Heart right ventricle (tissue), 16 donors: ENCODE results near the gene SLC2A13. TPM values are rescaled to one million over a fixed set of nuclear protein-coding genes. Genes with fewer than 3 reads are reported as not detected.

Experiments used
- ATAC-seq, 8 donors: fragments of 200-7000 bp; cut with Tn5 transposase; one replicate each; pipeline ENCODE4 v1.9.1; 2020; ENCODE audit warnings: mild to moderate bottlenecking in 8 of 8, moderate library complexity in 8 of 8, moderate number of reproducible peaks in 1 of 8
- DNase-seq, 2 donors: peaks; one replicate each; pipeline ENCODE4 v3.0.0-alpha.2; 2020
- H3K27ac ChIP-seq, 10 donors: fragments of 200-600 bp; sonication (generic) in 2 of 10; one replicate each; pipeline versions ENCODE4 v1.5.0 to v1.8.0; 2020 to 2022; ENCODE audit warnings: mild to moderate bottlenecking in 3 of 10
- H3K27me3 ChIP-seq, 7 donors: fragments of 200-600 bp; one replicate each; pipeline ENCODE4 v1.8.0; 2021 to 2022; ENCODE audit warnings: mild to moderate bottlenecking in 2 of 7
- H3K36me3 ChIP-seq, 9 donors: fragments of 200-600 bp; sonication (generic) in 1 of 9; one replicate each; pipeline versions ENCODE4 v1.5.0 to v1.8.0; 2020 to 2022; ENCODE audit warnings: mild to moderate bottlenecking in 2 of 9
- H3K4me1 ChIP-seq, 9 donors: fragments of 200-600 bp; sonication (generic) in 1 of 9; one replicate each; pipeline versions ENCODE4 v1.5.0 to v1.8.0; 2020 to 2022; ENCODE audit warnings: mild to moderate bottlenecking in 4 of 9
- H3K4me3 ChIP-seq, 10 donors: fragments of 200-600 bp; sonication (generic) in 2 of 10; one replicate each; pipeline versions ENCODE4 v1.5.0 to v1.8.0; 2020 to 2022; ENCODE audit warnings: mild to moderate bottlenecking in 7 of 10, moderate library complexity in 2 of 10
- H3K9me3 ChIP-seq, 11 donors: fragments of 200-600 bp in 10 of 11; sonication (generic) in 2 of 11; one replicate each; pipeline versions ENCODE4 v1.5.0 to v1.8.0; 2013 to 2022; ENCODE audit warnings: mild to moderate bottlenecking in 2 of 11, control low read depth in 1 of 11, moderate library complexity in 1 of 11
- WGBS, 2 donors: extraction: QIAGEN DNeasy Blood & Tissue Kit; methylation state at CpG; one replicate each; pipeline ENCODE4 v1.1.7; 2013; ENCODE audit warnings: inconsistent platforms in 1 of 2; 5-methylcytosine and 5-hydroxymethylcytosine counted together
- intact Hi-C, 10 donors: fragments of 100-400 bp; cut with DNase I; formaldehyde crosslinking; loops; one replicate each; pipeline versions ENCODE4 v1.11.1 to v1.14.2; 2022
- polyA plus RNA-seq, 2 donors: library from polyadenylated mRNA; stranded (reverse); fragments of 200-250 nt; gene quantifications; one replicate each; pipeline ENCODE4 v1.2.3, GENCODE V29; 2013
- total RNA-seq, 10 donors: library from RNA; stranded (reverse); fragmentation: NEBNext Ultra II Directional in 3 of 10; extraction: Animal tissue kit (Norgen Biotek cat#: 25700) in 3 of 10; gene quantifications; one replicate each; pipeline versions ENCODE4 v1.2.1 to v1.2.4, GENCODE V29; 2021 to 2023
- TF ChIP-seq, protein P1 (sequence below), 9 donors: fragments of 200-600 bp; sonication (generic) in 2 of 9; IDR thresholded peaks; one replicate each; pipeline versions ENCODE4 v1.5.0 to v1.8.0; 2021 to 2022; ENCODE audit warnings: antibody characterized with exemption in 9 of 9, mild to moderate bottlenecking in 5 of 9, moderate library complexity in 1 of 9
- donor health status: Arrhythmogenic right ventricular cardiomyopathy.
- donor health status: ischemic (EF 13 %, LVEDD 7.1; RV severe dilation, severe dysfunction).
- donor health status: healthy with polysubstance abuse.
- donor health status: DM: no; HTN: yes; CAD: no.
- donor health status: DM: no; HTN: no; CAD: no.
- donor health status: ischemic (EF 25% LVEDD 6.9; RV normal size, moderate dysfunction).
- donor health status: ischemic (EF 25% LVEDD 5.7; RV mildly dilated, moderate dysfunction).
- donor health status: healthy.
- donor health status: DM: yes; HTN: yes; CAD: no.
- donor health status: Ischemic cardiomyopathy.
- donor health status: ischemic (EF 35%, LVEDD 5.7; RV mildly dilated, moderate dysfunction).
- donor health status: nonischemic (EF 11% LVEDD 7.7; RV severe dilation, severe dysfunction).
- donor health status: DM: yes; HTN: yes; CAD: no.
- donor health status: PGD.
- donor health status: ischemic (EF 29% LVEDD 5.4; RV normal size, mild dysfunction).
- donor health status: nonischemic (EF 23%, LVEDD 6.1; RV moderate dilation, normal function).

The SLC2A13 gene
- total and polyA plus RNA-seq, 12 donors = 2.6 to 14.2 (median 9.8) TPM

DNA sequence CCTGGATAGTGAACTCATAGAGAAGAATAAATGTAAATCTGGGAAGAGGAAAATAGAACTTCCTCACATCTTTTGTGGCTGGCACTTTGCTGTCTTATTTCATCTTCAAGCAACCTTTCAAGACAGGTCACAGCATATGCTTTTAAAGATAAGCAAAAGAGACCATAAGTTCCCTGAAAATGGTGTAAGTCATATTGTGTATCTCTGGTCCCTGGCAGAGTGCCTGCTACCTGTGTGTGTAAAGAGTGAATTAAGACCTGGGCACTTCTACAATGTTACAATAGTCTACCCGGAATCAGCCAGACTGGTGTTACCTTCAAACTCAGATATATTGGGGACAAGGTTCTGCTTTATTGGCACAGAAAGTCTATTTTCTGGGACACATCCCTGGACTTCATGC is 168.8 kb downstream of the SLC2A13 start:
- Histone ChIP-seq H3K36me3 (no peaks in the 10 kb centered on the region), H3K27me3 (no peaks in the 10 kb centered on the region), H3K9me3 (peaks cover 0 to 6% (median 0%) of the 10 kb centered on the region in 11 donors), H3K4me1 (peaks cover 0 to 7% (median 0%) of the 10 kb centered on the region in 9 donors), H3K4me3 (no peak overlapping the region), H3K27ac (no peak overlapping the region)
- ATAC-seq (no peak), DNase-seq (no peak)
- 96 to 100% methylated on average over 1 of the region's 1 CpG for WGBS, 2 donors
- TF ChIP-seq, protein P1, sequence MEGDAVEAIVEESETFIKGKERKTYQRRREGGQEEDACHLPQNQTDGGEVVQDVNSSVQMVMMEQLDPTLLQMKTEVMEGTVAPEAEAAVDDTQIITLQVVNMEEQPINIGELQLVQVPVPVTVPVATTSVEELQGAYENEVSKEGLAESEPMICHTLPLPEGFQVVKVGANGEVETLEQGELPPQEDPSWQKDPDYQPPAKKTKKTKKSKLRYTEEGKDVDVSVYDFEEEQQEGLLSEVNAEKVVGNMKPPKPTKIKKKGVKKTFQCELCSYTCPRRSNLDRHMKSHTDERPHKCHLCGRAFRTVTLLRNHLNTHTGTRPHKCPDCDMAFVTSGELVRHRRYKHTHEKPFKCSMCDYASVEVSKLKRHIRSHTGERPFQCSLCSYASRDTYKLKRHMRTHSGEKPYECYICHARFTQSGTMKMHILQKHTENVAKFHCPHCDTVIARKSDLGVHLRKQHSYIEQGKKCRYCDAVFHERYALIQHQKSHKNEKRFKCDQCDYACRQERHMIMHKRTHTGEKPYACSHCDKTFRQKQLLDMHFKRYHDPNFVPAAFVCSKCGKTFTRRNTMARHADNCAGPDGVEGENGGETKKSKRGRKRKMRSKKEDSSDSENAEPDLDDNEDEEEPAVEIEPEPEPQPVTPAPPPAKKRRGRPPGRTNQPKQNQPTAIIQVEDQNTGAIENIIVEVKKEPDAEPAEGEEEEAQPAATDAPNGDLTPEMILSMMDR (IDR thresholded peaks at IDR 0.05) = no peak
- intact Hi-C loops = no loop called here

DNA sequence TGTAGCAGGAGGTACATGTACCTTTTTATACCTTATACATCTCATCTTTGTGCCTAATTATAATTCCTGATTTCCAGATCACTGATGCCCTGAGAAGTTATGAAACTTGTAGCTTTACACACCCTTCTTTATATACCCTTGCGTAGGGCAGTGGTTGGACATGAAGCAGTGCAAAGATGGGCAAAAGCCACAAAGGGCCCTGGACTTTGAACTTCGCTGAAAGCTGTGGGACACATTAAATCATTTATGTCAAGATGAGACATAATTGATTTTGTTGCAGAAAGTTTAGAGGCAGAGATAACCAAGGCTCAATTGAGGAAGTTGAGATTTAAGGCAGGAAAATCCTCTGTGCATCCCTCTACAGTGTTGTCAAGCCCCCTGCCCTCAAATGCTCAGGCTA is 170.0 kb downstream of the SLC2A13 start:
- Histone ChIP-seq H3K27ac (no peak overlapping the region), H3K4me1 (peaks cover 0 to 13% (median 0%) of the 10 kb centered on the region in 9 donors), H3K4me3 (no peak overlapping the region), H3K36me3 (no peaks in the 10 kb centered on the region), H3K27me3 (no peaks in the 10 kb centered on the region), H3K9me3 (peaks cover 0 to under 1% (median 0%) of the 10 kb centered on the region in 11 donors)
- intact Hi-C loops = no loop called here
- no peak for DNase-seq
- TF ChIP-seq, protein P1 (IDR thresholded peaks at IDR 0.05) = no peak
- no peak for ATAC-seq
- WGBS, 2 donors = 95 to 100% methylated on average over 2 of the region's 2 CpGs

DNA sequence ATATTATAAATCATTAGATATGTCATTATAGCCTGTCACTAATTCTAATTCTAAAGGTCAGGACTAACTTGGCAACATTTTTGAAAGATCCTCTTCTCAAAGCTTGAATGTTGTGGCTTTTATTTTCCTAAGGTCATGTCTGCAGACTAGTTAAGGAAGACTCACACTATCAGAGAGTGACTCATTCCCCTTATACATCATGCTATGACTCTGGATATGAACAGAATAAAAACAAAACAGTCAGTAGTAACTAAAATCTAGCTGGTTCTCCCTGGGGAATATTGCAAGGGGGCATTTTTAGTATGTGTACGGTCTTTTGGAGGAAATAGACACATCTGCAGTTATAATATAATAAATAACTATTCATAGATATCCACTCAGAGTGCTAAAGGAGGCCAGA is 170.6 kb downstream of the SLC2A13 start:
- no peak overlapping the region for H3K27ac ChIP-seq
- WGBS, 2 donors = 41 to 42% methylated on average over 1 of the region's 1 CpG
- peaks cover 0 to 13% (median 0%) of the 10 kb centered on the region in 9 donors for H3K4me1 ChIP-seq
- H3K4me3 ChIP-seq = no peak overlapping the region
- no peaks in the 10 kb centered on the region for H3K27me3 ChIP-seq
- intact Hi-C loops = no loop called here
- no peaks in the 10 kb centered on the region for H3K9me3 ChIP-seq
- TF ChIP-seq, protein P1 (IDR thresholded peaks at IDR 0.05) = no peak
- DNase-seq (no peak), ATAC-seq (no peak)
- no peaks in the 10 kb centered on the region for H3K36me3 ChIP-seq

DNA sequence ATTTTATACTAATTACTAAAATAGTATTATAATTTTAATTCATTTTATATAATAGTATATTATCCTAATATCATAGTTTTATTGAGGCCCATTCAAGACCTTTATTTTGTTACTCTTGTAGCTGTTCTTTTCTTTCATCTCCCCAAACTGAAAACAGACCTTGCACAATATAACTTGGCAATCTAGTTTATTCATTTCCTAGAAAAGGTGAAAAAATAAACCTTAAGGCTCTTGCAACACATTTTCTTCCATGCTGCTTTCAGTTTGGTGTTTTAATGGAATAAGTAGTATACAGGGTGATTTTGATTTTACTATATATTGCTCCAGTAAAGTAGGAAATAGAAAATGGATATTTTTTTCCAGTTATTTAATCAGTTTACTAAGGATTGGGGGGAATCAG is 174.0 kb downstream of the SLC2A13 start:
- ATAC-seq = no peak
- H3K4me1 ChIP-seq = peaks cover 0 to 13% (median 0%) of the 10 kb centered on the region in 9 donors

More for the DNA sequence above, 174.0 kb downstream of the SLC2A13 start:
- no peak for DNase-seq
- Histone ChIP-seq H3K9me3 (no peaks in the 10 kb centered on the region), H3K4me3 (no peak overlapping the region), H3K27ac (no peak overlapping the region), H3K27me3 (no peaks in the 10 kb centered on the region), H3K36me3 (no peaks in the 10 kb centered on the region)
- TF ChIP-seq, protein P1 (IDR thresholded peaks at IDR 0.05) = no peak
- intact Hi-C loops = no loop called here
